NCI-H345 (cell line): ENCODE results near the gene BICD1.
"Not testable (repeated sequence)": the region's sequence is repeated elsewhere in the genome, so short reads cannot be mapped to it uniquely, and the experiment has no call there.

ENCODE experiments used
- DNase-seq: peaks from one replicate; lab custom pipeline; 2025; lab: John Stamatoyannopoulos, UW

Gene BICD1

DNA sequence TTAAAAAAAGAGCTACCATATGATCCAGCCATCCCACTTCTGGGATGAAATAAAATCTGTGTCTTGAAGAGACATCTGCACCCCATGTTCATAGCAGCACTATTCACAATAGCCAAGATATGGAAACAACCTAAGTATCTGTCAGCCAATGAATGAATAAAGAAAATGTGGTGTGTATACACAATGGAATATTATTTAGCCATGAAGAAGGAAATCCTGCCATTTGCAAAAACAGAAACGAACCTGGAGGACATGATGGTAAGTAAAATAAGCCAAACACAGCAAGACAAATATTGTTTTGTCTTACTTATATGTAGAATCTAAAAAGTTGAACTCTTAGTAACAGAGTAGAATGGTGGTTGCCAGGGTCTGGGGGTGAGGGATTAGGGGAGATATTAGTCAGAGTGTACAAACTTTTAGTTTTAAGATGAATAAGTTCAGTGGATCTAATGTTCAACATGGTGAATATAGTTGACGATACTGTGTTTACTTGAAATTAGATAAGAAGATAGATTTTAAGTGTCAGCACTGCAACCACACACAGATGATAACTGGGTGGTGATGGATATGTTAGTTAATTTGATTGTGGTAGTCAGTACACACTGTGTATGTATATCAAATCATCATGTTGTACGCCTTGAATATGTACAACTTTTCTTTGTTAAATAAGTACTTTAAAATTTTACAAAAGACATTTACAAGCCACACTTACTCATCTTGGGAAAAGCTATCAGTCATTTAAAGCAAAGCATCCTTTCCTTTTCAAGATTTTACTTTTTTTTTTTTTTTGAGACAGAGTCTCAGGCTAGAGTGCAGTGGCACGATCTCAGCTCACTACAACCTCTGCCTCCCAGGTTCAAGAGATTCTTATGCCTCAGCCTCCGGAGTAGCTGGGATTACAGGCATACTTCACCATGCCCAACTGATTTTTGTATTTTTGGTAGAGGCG is 89.9 kb downstream of the BICD1 start:
- DNase-seq: no peak

DNA sequence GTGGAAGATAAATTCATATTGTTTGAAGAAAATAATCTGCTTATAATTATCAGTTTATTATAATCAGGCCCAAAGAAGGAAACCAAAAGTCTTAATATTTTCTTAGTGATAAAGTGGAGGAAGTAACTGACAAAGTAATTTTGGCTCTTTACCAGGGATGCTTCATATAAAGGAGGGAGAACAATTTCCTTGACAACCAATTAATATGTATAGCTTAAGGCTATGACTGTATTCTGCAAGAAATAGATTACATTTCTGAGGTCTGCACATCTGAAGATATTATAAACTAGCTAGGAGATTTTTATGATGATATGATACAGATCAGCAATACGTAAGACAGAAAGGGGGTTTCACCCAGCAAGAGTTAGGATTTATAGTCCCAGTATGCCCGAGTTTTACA is 90.8 kb downstream of the BICD1 start:
- no peak for DNase-seq

DNA sequence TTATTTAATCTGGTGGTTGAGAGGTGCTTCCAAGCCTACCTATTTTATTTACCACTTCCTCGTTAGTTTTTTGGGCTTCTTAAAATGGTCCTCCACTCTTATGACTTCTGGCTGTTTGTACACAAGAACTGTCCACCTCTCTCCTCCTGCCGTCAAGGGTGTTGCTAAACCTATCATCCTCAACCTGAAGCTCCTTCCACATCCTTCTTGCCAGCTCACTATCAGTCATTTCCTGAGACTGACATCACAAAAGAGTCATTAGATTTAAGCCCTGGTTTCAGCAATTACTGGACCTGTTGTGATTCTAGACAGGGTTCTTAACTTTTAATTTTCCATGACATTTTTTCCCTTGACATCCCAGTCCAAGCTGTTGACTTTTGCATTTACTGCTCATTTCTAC is 91.9 kb downstream of the BICD1 start:
- DNase-seq: no peak

DNA sequence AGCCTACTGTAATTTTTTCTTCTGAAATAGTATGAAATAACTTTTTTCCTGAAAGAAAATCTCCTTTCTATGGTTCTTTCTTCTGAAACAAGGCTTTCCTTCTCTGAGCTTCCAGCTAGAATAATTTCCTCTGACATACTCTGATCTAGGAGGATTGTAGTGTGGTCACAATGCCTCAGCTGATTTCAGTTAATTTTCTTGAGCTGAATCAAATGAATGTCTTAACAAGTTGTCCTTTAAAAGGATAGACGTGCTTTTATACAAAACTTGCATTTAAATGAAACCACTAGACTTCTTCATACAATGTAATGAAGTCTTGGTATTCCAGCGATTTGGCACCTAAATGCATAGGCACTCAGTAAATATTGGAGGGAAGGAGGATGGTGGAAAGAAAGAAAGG is 94.4 kb downstream of the BICD1 start:
- DNase-seq: no peak

DNA sequence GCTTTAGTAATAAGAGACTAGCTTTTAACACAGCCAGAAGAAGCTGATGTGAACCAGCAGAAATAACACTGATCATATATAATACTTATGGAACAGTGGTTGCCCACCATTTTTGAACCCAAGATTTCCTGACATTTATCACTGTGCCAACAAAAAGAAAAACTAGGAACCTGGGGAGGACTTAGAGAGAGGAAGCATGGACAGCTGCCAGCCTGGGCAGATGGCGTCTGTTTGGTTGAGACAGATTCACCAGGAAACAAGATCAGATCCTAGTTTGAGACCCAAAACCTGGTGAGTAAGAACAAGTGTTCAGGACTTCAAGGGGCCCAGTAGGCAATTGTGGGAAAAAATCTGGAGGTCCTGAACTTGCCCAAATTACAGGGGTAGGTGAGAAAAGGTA is 95.3 kb downstream of the BICD1 start:
- no peak for DNase-seq

DNA sequence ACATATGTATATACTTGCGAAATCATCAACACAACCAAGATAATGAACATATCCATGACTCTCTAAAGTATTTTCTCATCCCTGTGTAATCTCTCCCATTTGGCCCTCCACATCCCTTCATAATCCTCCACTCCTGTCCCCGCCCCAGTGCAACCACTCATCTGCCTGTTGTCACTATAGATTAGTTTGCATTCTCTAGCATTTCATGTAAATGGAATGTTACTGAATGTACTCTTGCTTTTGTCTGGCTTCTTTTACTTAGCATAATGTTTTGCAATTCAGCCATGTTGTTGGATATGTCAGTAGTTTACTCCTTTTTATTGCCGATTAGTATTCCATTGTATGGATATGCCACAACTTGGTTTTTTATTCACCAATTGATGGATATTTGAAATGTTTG is 99.1 kb downstream of the BICD1 start:
- DNase-seq: no peak

DNA sequence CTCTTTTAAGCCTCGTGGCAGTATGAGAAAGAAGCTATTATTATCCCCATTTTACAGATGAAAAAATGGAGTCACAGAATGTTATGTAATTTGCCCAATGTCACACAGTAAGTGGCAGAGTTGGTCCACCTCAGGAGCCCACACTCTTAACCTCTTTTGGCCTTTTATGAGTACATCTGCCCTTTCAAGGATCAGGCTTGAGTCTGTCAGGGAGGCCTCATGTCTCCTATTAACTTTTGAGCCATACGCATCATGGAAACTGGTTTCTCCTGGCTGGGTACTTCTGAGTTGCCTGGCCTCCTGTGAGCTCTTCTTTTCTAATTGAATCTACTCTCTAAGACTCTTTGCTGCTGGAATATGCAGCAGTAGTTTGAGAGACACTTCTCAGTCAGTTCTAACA is 101.7 kb downstream of the BICD1 start:
- DNase-seq: no peak

DNA sequence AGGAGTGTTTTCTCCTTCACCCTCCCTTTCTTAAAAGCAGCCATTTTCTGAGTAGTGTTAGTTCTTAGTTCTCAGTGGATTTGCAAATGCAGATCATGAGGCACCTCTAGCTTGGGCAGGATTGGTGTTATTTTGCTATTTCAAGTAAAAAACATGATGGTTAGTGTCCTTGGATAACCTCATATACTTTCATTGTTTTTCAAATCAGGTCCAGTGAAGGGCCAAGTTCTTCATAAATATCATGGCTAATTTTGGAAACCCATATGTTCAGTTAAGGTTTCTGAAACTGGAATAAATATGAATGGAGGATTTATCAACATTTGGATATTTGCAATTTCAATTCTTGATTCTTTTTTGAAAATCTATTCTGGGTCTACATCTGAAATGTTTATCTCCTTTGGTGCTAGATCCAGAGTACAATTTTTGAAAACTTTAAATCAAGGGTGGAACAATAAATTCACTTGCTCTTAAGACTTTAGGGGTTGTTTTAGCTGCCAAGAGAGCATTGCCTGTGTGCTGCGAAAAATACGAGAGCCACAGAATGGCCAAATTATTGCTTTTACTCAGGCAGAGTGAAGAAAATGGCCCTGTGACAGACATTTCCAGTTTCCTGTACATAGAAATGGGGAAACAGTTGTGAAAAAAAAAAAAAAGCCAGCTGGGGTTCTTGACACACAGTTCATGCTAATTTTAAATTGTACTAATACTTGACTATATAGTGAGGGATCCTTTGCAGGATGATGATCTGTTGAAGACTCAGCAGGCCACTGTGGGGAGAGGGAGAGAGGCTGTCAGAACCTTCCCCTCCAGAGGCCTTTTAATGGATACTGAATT is 104.6 kb downstream of the BICD1 start:
- DNase-seq: no peak

DNA sequence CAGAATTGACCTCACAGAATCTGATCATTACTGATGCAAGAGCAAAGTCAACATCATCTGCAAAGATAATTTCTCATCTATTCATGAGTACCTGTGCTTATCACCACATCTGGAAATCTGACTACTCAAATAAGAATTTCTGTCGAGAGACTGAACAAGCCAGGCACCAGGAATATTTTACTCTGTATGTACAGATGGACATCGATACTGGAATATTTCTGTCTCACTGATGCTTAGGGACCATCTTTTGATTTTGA is 105.2 kb downstream of the BICD1 start:
- DNase-seq: no peak

DNA sequence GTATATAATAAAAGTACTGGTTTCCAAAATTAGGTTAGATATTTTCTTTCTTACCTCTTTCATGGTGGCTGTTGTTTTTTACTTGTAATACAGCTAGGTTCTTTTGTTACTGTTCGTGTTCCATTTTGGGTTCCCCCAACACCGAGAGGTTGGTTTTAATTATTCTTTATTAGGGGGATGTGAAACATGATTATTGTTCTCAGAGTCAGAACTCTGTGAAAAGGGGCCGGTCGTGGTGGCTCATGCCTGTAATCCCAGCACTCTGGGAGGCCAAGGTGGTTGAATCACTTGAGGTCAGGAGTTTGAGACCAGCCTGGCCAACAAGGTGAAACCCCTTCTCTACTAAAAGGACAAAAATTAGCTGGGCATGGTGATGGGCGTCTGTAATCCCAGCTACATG is 108.1 kb downstream of the BICD1 start:
- DNase-seq: no peak

DNA sequence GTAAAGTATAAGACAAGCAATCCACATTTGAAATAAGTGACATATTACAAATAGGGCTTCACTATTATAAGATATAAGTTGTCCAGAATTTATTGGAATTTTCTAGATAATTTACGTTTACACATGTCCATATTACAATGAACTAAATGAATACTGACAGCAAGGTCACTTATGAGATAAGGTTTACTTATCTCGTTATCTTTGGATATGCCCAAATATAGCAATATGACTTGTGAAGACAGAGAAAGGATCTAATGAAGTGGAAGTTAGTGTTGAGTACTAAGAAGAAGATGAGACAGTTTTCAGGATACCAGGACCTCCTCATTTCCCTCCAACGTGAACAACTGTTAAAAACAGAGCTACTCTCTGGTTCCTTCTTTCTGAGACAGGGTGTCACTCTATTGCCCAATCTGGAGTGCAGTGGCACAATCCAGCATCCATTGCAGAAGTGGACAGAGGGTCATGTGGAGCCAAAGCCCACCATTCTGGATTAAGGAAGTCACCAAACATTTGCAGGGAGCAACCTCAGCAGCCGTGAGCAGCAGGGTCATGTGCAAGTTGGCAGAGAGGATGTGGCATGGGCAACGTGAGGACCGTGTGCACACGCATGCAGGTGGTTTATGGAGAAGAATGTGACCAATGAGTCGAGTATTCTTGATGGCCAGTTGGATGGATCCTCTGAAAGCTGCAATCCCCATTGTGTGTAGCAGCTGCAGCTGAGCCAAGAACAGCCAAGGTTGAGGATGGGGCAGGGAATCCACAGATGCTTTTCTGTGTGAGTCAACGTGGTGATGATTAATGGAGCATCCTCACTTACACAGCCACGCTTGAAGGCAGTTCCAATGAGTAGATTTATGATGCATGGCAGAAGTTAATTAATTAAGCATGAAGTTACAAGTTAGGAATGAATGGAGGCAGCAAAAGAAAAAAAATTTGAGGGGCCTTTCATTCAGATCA is 111.0 kb downstream of the BICD1 start:
- peak; percentile 92 for DNase-seq

DNA sequence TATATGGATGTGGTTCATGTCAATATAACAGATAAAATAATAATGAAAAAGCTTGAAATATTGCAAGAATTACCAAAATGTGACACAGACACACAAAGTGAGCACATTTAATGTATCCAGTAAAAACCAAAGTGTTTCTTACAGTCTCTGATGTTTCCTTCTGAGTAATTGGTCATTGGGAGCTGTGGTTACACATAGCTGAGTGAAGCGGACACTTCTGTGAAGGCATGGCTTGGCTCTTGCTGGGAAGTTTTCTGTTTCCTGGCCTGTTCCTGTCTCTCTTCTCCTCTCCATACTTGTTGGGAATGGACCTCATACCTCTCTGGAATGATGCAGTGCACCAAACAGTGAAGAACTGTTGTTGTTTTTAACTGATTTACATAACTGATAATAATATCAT is 117.3 kb downstream of the BICD1 start:
- DNase-seq: no peak

DNA sequence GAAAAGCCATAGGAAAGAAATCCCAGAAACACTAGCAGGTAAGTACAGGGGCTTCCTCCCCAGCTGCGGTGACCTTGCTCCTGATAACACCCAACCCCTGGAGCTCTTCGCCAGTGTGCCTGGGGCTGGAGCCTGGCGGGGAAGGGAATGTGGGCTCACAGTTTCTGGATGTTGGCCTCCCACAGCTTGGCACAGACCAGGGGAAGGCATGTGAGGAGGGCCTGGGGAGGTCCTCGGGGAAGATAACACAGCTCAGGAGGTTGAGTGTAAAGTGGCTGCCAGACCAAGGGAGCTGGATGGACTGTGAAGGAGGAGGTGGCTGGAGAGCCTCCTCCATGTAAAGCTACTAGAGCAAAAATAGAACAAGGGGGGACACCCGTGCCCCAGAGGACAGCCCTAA is 120.1 kb downstream of the BICD1 start:
- no peak for DNase-seq

DNA sequence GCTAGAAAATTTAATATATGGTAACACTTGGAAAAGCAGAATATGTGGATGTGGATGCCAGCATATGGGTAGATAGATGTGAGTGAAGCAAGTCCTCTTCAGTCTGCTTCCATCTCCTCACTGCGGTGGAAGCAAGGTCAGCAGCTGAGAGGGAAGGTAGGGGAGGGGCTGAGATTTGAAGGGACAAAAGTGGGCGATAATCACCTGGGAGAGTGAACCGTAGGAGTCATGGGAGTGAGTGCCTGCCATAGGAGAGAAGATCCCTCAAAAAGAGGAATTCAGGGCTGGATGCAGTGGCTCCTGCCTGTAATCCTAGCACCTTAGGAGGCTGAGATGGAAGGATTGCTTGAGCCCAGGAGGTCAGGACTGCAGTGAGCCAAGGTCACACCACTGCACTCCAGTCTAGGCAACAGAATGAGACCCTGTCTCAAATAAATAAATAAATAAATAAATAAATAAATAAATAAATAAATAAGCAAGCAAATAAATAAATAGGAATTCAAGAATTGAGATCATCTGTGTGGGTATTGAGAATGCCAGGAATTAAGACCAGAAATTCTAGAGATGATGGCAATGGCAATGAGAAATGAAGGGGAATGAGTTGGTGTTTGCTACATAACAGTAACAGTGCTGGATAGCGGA is 123.4 kb downstream of the BICD1 start:
- DNase-seq: no peak

DNA sequence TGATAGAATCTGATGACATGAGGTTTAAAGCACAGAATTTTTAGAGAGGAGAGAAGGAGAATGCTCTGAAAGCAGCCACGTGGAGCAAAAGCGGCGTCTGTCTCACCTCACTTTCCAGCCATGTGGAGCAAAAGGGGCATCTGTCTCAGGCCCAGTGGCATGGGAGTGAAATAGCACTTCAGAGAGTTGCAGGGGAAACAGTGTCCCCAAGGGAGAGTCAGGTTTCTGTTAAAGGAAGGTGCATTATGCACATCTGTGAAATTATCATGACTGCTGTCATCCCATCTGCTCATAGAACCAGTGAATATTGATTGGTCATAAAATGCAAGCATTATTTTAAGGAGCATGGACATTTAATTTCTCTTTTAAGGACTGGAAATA is 124.0 kb downstream of the BICD1 start:
- DNase-seq: no peak

DNA sequence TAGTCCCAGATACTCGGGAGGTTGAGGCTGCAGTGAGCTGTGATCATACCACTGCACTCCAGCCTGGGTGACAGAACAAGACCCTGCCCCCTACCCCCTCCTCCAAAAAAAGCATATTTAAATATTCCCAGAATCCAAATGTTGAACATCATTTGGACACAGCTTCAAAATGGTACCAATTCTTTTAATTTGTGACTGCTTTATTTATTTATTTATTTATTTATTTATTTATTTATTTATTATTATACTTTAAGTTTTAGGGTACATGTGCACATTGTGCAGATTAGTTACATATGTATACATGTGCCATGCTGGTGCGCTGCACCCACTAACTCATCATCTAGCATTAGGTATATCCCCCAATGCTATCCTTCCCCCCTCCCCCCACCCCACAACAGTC is 124.7 kb downstream of the BICD1 start:
- DNase-seq: not testable (repeated sequence)

DNA sequence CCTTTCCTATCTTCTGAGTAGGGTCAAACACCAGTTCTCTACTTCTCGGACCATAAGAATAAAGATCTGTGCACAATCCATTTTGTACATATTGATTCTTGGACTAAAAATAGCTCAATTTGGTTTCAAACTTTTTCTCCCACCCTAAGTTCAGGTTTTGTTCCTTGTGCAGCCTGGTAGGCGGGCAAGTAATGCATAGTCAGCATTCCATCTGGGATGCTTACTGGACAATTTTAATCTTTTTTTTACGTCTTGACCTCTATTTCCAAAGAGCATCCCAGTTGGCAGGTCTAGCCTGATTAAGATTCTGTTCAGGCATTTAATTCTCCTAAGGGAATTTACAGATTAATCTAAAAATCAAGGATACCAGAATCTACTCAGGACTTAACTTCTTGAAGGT is 126.9 kb downstream of the BICD1 start:
- DNase-seq: no peak

DNA sequence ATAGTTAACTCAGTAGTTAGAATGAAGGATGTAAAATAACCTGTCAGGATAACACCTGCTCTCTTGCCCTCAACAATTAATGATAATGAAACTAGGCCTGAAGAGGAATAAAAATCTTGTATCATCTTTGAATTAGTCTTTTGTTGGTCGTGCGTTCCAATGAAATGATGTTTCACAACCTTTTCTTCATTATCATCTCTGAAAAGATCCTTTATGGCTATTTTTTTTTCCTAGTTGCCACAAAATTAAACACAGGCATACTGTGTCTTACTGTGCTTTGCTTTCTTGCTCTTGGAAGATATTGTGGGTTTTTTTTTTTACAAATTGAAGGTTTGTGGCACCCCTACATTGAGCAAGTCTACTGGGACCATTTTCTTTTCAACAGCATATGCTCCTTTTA is 128.6 kb downstream of the BICD1 start:
- DNase-seq: no peak

DNA sequence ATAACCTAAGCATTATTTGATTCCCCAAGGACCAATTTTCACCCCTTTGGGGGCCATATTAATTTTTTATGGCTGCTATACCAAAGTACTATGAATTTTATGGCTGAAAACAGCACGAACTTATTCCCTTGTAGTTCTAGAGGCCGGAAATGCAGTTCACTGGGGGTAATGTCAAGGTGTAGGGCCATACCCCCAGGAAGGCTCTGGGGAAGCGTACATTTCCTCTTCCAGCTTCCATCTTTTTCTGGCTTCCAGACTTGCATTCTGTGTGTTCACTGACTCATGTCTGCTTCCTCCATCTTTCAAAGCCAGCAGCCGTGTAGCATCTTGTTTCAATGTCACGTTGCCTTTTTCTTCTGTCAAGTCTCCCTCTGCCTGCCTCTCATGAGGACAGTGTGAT is 133.5 kb downstream of the BICD1 start:
- no peak for DNase-seq

DNA sequence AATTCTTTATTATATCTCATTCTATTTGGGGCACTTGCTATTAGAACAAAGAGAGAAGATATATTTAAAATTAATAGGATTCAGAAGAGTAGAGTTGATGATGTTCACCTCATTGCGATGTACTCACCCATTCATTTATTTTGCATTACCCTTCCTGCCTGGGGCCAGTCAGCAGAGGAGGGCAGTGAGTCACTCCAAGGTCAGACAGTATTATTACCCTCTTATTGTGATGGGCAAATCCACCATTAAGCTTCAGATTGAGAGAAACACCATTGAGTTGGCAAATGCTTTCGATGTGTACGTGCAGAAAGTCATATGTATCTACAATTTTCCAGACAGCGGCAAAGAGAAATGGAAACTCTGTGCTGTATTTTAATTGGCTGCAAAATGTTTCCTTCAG is 134.2 kb downstream of the BICD1 start:
- no peak for DNase-seq

DNA sequence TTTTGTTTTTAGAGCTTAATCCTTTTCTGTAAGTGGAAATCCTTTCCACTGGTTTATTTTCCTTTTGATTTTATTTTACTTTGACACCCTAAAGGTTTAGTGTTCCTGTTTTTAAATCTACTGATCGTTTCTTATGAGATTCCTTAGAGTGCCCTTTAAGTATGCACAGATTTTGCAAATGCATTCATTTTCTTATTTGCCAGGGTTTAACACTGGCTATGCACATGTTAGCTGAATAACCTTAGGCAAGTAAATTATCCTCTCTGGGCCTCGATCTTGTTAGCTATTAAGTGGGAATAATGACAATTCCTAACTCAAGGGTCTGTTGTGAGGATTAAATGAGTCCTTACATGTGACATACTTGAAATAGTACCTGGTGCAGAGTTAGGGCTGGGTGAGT is 136.0 kb downstream of the BICD1 start:
- DNase-seq: no peak
